Activated T-cell treated with anti-CD3 and anti-CD28 coated beads, Interleukin-2, amount 50 U/mL, for 24 hours (primary cell): ENCODE results near the gene MFSD1.

Experiments used
- DNase-seq: peaks from one replicate; pipeline ENCODE4 v3.0.0-alpha.2; 2020
- H3K27ac Mint-ChIP-seq: 2 replicates; pipeline ENCODE4 v1.8.0; 2020; ENCODE audit warnings: mild to moderate bottlenecking, mixed read lengths
- H3K27me3 Mint-ChIP-seq: 2 replicates; pipeline ENCODE4 v1.8.0; 2020; ENCODE audit warnings: mixed read lengths
- H3K36me3 Mint-ChIP-seq: 2 replicates; pipeline ENCODE4 v1.8.0; 2020; ENCODE audit warnings: low read depth, mixed read lengths
- H3K4me1 Mint-ChIP-seq: 2 replicates; pipeline ENCODE4 v1.8.0; 2020; ENCODE audit warnings: low read depth, mixed read lengths
- H3K4me3 Mint-ChIP-seq: 2 replicates; pipeline ENCODE4 v1.8.0; 2020; ENCODE audit warnings: mild to moderate bottlenecking, moderate library complexity, mixed read lengths
- H3K9me3 Mint-ChIP-seq: 2 replicates; pipeline ENCODE4 v1.8.0; 2020; ENCODE audit warnings: mixed read lengths

The MFSD1 gene

GRCh38 chr3:158847885-158848284 lies 46.0 kb downstream of the MFSD1 start:
- DNase-seq: no peak
- Mint-ChIP-seq H3K4me3 (no peak overlapping the region), H3K36me3 (no peaks in the 10 kb centered on the region), H3K4me1 (peaks cover 13% of the 10 kb centered on the region), H3K27me3 (no peaks in the 10 kb centered on the region), H3K27ac (no peak overlapping the region), H3K9me3 (no peaks in the 10 kb centered on the region)

GRCh38 chr3:158849757-158850156 lies 47.9 kb downstream of the MFSD1 start:
- Mint-ChIP-seq H3K36me3 (no peaks in the 10 kb centered on the region), H3K4me1 (peaks cover 13% of the 10 kb centered on the region), H3K27me3 (no peaks in the 10 kb centered on the region), H3K4me3 (no peak overlapping the region), H3K9me3 (no peaks in the 10 kb centered on the region), H3K27ac (no peak overlapping the region)
- no peak for DNase-seq

DNA sequence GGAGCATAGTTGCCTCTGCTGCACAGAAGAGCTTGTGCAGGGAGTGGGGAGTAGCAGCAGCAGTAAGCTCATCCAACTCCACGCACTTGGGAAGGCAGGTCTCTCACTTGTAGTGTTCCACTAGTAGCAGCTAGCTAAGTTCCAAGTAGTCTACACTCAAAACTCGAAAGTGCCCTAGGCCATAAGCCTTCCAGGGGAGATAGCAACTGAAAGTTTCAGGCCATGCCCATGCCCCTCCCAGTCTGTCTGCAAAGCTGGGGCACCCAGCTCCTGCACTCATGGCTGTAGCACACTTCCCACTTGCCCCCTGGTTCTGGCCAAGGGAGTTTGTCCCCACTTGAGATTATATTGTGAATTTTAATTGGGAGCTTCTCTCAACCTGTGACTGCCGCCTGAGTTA lies 57.5 kb downstream of the MFSD1 start:
- peaks cover 7% of the 10 kb centered on the region for H3K27me3 Mint-ChIP-seq
- H3K9me3 Mint-ChIP-seq: peaks cover 3% of the 10 kb centered on the region
- no peak for DNase-seq
- peaks cover 3% of the 10 kb centered on the region for H3K36me3 Mint-ChIP-seq
- no peak overlapping the region for H3K4me3 Mint-ChIP-seq
- H3K27ac Mint-ChIP-seq: no peak overlapping the region
- no peaks in the 10 kb centered on the region for H3K4me1 Mint-ChIP-seq

GRCh38 chr3:158863247-158863646 lies 61.4 kb downstream of the MFSD1 start:
- H3K4me1 Mint-ChIP-seq: peaks cover 1% of the 10 kb centered on the region
- no peaks in the 10 kb centered on the region for H3K36me3 Mint-ChIP-seq
- peaks cover 7% of the 10 kb centered on the region for H3K27me3 Mint-ChIP-seq
- no peak overlapping the region for H3K4me3 Mint-ChIP-seq
- no peak for DNase-seq
- H3K27ac Mint-ChIP-seq: no peak overlapping the region
- H3K9me3 Mint-ChIP-seq: no peaks in the 10 kb centered on the region

DNA sequence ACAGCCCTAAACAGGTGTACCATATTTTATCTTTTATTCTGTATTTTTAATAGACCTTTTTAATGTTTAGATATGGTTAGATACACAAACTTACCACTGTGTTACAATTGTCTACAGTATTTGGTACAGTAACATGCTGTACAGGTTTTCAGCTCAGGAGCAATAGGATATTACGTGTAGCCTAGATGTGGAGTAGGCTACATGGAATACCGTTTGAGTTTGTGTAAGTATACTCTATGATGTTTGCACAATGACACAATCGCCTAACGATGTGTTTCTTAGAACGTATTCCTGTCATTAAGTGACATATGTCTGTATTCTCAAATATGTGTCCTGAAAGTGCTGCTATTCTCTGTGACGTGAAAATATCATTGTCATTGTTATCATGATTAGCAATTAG lies 62.6 kb downstream of the MFSD1 start:
- H3K27me3 Mint-ChIP-seq: no peaks in the 10 kb centered on the region

GRCh38 chr3:158875700-158876099 lies 73.8 kb downstream of the MFSD1 start:
- no peak for DNase-seq
- Mint-ChIP-seq H3K27me3 (peaks cover 2% of the 10 kb centered on the region), H3K4me1 (no peaks in the 10 kb centered on the region), H3K9me3 (no peaks in the 10 kb centered on the region), H3K27ac (no peak overlapping the region), H3K36me3 (no peaks in the 10 kb centered on the region), H3K4me3 (no peak overlapping the region)

More for the DNA sequence above, 62.6 kb downstream of the MFSD1 start:
- no peak for DNase-seq
- Mint-ChIP-seq H3K9me3 (no peaks in the 10 kb centered on the region), H3K27ac (no peak overlapping the region), H3K36me3 (no peaks in the 10 kb centered on the region), H3K4me1 (peaks cover 1% of the 10 kb centered on the region), H3K4me3 (no peak overlapping the region)
